Measurements from ENCODE around the gene PHPT1. TPM values are rescaled to one million over a fixed set of nuclear protein-coding genes. Genes with fewer than 3 reads are reported as not detected.

Gene PHPT1
- total and polyA plus RNA-seq, 2 of the 13 experiments (the other 11 are each of a cell fraction or from before 2014, with no cell fraction given), result 189 to 192 TPM

- TF ChIP-seq CREM (IDR thresholded peaks at IDR 0.05), result peak; percentile 33; the same call in 1 of the 2 replicates
- TF ChIP-seq CREM (CRISPR knock-in tag; IDR thresholded peaks at IDR 0.05), result peak; percentile 33; the same call in 1 of the 2 replicates
- TF ChIP-seq ZNF530 (CRISPR knock-in tag; IDR thresholded peaks at IDR 0.05; ENCODE audit: low read depth), result no peak
- TF ChIP-seq EEA1 (CRISPR knock-in tag; IDR thresholded peaks at IDR 0.05; ENCODE audit: borderline replicate concordance), result no peak
- no peak for TF ChIP-seq SMC3 (IDR thresholded peaks at IDR 0.05; ENCODE audit: low read length)
- no peak; the same call in 1 of the 2 replicates for TF ChIP-seq MNT (IDR thresholded peaks at IDR 0.05)
- TF ChIP-seq CC2D1A (CRISPR knock-in tag; IDR thresholded peaks at IDR 0.05), result no peak
- peak; percentile 70 for TF ChIP-seq TAF1 (CRISPR knock-in tag; IDR thresholded peaks at IDR 0.05)
- no peak for TF ChIP-seq HNRNPUL1 (IDR thresholded peaks at IDR 0.05; ENCODE audit: low read depth, low read length)
- no peak for TF ChIP-seq HNRNPH1 (optimal IDR thresholded peaks at IDR 0.05; ENCODE audit: low read depth, low read length)
- no peak for TF ChIP-seq NFATC3 (CRISPR knock-in tag; IDR thresholded peaks at IDR 0.05)
- no peak for TF ChIP-seq NR1H2 (CRISPR knock-in tag; IDR thresholded peaks at IDR 0.05; ENCODE audit: borderline replicate concordance, low read depth)
- no peak for TF ChIP-seq ATRX (CRISPR knock-in tag; IDR thresholded peaks at IDR 0.05; ENCODE audit: borderline replicate concordance)
- TF ChIP-seq TP53 (CRISPR knock-in tag; conservative IDR thresholded peaks at IDR 0.05), result no peak
- TF ChIP-seq ZNF317 (CRISPR knock-in tag; IDR thresholded peaks at IDR 0.05), result no peak
- peak; percentile 88; the same call in 1 of the 2 replicates for TF ChIP-seq ZNF616 (CRISPR knock-in tag; IDR thresholded peaks at IDR 0.05; ENCODE audit: low read depth)
- TF ChIP-seq PRDM15 (CRISPR knock-in tag; IDR thresholded peaks at IDR 0.05), result no peak
- no peak for TF ChIP-seq HCFC1 (IDR thresholded peaks at IDR 0.05; ENCODE audit: low read depth, low read length)
- no peak for TF ChIP-seq RFXANK (CRISPR knock-in tag; IDR thresholded peaks at IDR 0.05)
- peak; percentile 73 for TF ChIP-seq MAX (IDR thresholded peaks at IDR 0.05)
- no peak for TF ChIP-seq TEAD2 (CRISPR knock-in tag; IDR thresholded peaks at IDR 0.05)
- TF ChIP-seq ZNF224 (CRISPR knock-in tag; IDR thresholded peaks at IDR 0.05), result no peak
- TF ChIP-seq ZNF572 (CRISPR knock-in tag; IDR thresholded peaks at IDR 0.05), result no peak
- no peak for TF ChIP-seq ZNF841 (CRISPR knock-in tag; IDR thresholded peaks at IDR 0.05; ENCODE audit: borderline replicate concordance)
- peak; percentile 45; the same call in 1 of the 2 replicates for TF ChIP-seq BRD4 (CRISPR knock-in tag; IDR thresholded peaks at IDR 0.05)
- peak; percentile 92 for TF ChIP-seq GMEB1 (CRISPR knock-in tag; IDR thresholded peaks at IDR 0.05; ENCODE audit: borderline replicate concordance)
- TF ChIP-seq U2AF2 (IDR thresholded peaks at IDR 0.05; ENCODE audit: low read depth, low read length), result no peak
Measured at GRCh38 chr9:136885950-136886578, 36.9 kb downstream of the PHPT1 start, which contains the start of gene TRAF2 (continued).

Data from HepG2 (cell line).